Measurements from ENCODE around the gene KCNAB2. TPM values are rescaled to one million over a fixed set of nuclear protein-coding genes. Genes with fewer than 3 reads are reported as not detected.

KCNAB2 gene
- total RNA-seq, 3 donors from 2014 or later: 6.9 to 19.8 (median 9.8) TPM

GRCh38 chr1:6109688-6110087, 64.0 kb downstream of the KCNAB2 start:
- Histone ChIP-seq H3K4me1 (no peaks in the 10 kb centered on the region), H3K36me3 (no peaks in the 10 kb centered on the region), H3K27ac (no peak overlapping the region), H3K4me3 (no peak overlapping the region), H3K27me3 (peaks cover 0 to 20% of the 10 kb centered on the region in 2 donors), H3K9me3 (no peaks in the 10 kb centered on the region)
- no peak for DNase-seq (ENCODE audit: low spot score in 2 of 2)
- intact Hi-C loops (cut with DNase I; ENCODE audit: low total_unique reads): no loop called here
- TF ChIP-seq CTCF (IDR thresholded peaks at IDR 0.05) (no peak), POLR2A (IDR thresholded peaks at IDR 0.05) (no peak), POLR2AphosphoS5 (IDR thresholded peaks at IDR 0.05) (no peak)

- no peak for DNase-seq (ENCODE audit: low spot score in 2 of 2)
- no peak overlapping the region for H3K4me3 ChIP-seq
These were observed 64.6 kb downstream of the KCNAB2 start for GRCh38 chr1:6110326-6110725.

GRCh38 chr1:6111571-6111970, 65.9 kb downstream of the KCNAB2 start:
- DNase-seq (ENCODE audit: low spot score in 2 of 2): no peak
- H3K27me3 ChIP-seq: peaks cover 0 to 14% of the 10 kb centered on the region in 2 donors
- TF ChIP-seq POLR2A (IDR thresholded peaks at IDR 0.05): no peak
- TF ChIP-seq CTCF (IDR thresholded peaks at IDR 0.05): no peak
- no peak for TF ChIP-seq POLR2AphosphoS5 (IDR thresholded peaks at IDR 0.05)

More at GRCh38 chr1:6110326-6110725, 64.6 kb downstream of the KCNAB2 start:
- Histone ChIP-seq H3K4me1 (no peaks in the 10 kb centered on the region), H3K27me3 (peaks cover 0 to 20% of the 10 kb centered on the region in 2 donors), H3K36me3 (no peaks in the 10 kb centered on the region), H3K27ac (no peak overlapping the region), H3K9me3 (no peaks in the 10 kb centered on the region)
- intact Hi-C loops (cut with DNase I; ENCODE audit: low total_unique reads): no loop called here
- no peak for TF ChIP-seq POLR2A (IDR thresholded peaks at IDR 0.05)
- no peak for TF ChIP-seq CTCF (IDR thresholded peaks at IDR 0.05)
- TF ChIP-seq POLR2AphosphoS5 (IDR thresholded peaks at IDR 0.05): no peak

GRCh38 chr1:6111991-6112689, 66.5 kb downstream of the KCNAB2 start:
- Histone ChIP-seq H3K27me3 (peaks cover 0 to 14% of the 10 kb centered on the region in 2 donors), H3K27ac (no peak overlapping the region), H3K9me3 (peaks cover 0 to 5% of the 10 kb centered on the region in 2 donors), H3K36me3 (no peaks in the 10 kb centered on the region), H3K4me3 (no peak overlapping the region), H3K4me1 (no peaks in the 10 kb centered on the region)
- intact Hi-C loops (cut with DNase I; ENCODE audit: low total_unique reads): no loop called here
- no peak for DNase-seq (ENCODE audit: low spot score in 2 of 2)
- TF ChIP-seq POLR2A (IDR thresholded peaks at IDR 0.05) (no peak), CTCF (IDR thresholded peaks at IDR 0.05) (no peak)

More at GRCh38 chr1:6111571-6111970, 65.9 kb downstream of the KCNAB2 start:
- Histone ChIP-seq H3K9me3 (no peaks in the 10 kb centered on the region), H3K4me1 (no peaks in the 10 kb centered on the region), H3K36me3 (no peaks in the 10 kb centered on the region), H3K27ac (no peak overlapping the region), H3K4me3 (no peak overlapping the region)
- intact Hi-C loops (cut with DNase I; ENCODE audit: low total_unique reads): no loop called here

- H3K4me3 ChIP-seq: no peak overlapping the region
- H3K27ac ChIP-seq: no peak overlapping the region
- peaks cover 0 to 10% of the 10 kb centered on the region in 2 donors for H3K9me3 ChIP-seq
- TF ChIP-seq POLR2A (IDR thresholded peaks at IDR 0.05) (no peak), CTCF (IDR thresholded peaks at IDR 0.05) (no peak), POLR2AphosphoS5 (IDR thresholded peaks at IDR 0.05) (no peak)
- H3K36me3 ChIP-seq: no peaks in the 10 kb centered on the region
- H3K4me1 ChIP-seq: no peaks in the 10 kb centered on the region
- peaks cover 0 to 14% of the 10 kb centered on the region in 2 donors for H3K27me3 ChIP-seq
- no peak for DNase-seq (ENCODE audit: low spot score in 2 of 2)
- intact Hi-C loops (cut with DNase I; ENCODE audit: low total_unique reads): no loop called here
These were observed 67.0 kb downstream of the KCNAB2 start for GRCh38 chr1:6112690-6113005.

All from breast epithelium (tissue), 4 donors.